Measurements from ENCODE around the gene UIMC1. TPM values are rescaled to one million over a fixed set of nuclear protein-coding genes. Genes with fewer than 3 reads are reported as not detected.

The UIMC1 gene
- total and polyA plus RNA-seq, 2 of the 4 experiments (the other 2 are of a cell fraction), result 19.5 to 27.6 TPM

DNA sequence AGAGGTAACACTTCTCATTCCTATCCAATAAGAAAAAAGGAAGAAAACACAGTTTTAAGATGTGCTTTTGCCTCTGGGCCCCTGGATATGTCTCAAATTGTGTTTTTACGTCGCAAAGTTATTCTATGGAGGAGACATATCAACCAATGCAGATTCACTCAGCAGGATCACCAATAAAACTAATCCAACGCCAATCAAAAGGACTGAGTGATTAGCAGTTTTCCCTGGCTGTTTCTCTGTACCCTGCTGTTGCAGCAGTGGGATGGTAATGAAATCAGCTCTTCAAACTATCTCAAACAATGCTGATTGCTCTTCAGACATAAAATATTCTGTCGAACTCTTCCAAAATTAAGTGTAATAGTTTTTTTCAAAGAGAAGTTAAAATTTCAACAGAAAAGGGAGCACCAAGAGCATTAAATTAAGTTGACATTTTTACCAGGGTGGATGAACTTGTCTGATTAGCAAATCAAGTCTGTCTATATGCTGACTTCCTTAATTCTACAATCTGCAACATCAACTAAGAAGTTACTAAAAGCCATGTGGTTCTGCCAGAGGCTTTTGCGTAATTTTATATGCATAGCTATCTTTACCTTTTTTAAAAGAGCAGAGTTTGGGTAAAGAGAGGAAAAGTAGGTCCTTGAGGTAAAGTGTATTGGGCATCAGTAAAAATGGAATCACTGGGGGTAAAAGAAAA lies 97.8 kb downstream of the UIMC1 start:
- ATAC-seq (ENCODE audit: low read depth) (no peak), DNase-seq (no peak)
- WGBS, 2 experiments (ENCODE audit: extremely low coverage in 2 of 2, insufficient read length in 1 of 2), result no CpG with 5 or more reads among the region's 5 CpGs
- H3K9ac ChIP-seq (ENCODE audit: low read depth, low read length), result no peak overlapping the region
- peaks cover 5% of the 10 kb centered on the region; the same call in 1 of the 2 replicates for H3K9me1 ChIP-seq (ENCODE audit: insufficient read depth, low read length)
- no peak overlapping the region for H4K8ac ChIP-seq (ENCODE audit: low read depth in 2 of 2, low read length in 2 of 2)
- H3K27ac ChIP-seq (ENCODE audit: insufficient read depth, low read length), result no peak overlapping the region
- no peak overlapping the region for H4K91ac ChIP-seq (ENCODE audit: insufficient read depth, low read depth, low read length)
- no peak overlapping the region for H2AK9ac ChIP-seq (replicated peaks; ENCODE audit: low read depth, low read length, poor library complexity)
- no peak overlapping the region for H3K56ac ChIP-seq (ENCODE audit: extremely low read depth, insufficient read depth, low read length)
- H2AK5ac ChIP-seq (ENCODE audit: low read depth, low read length), result no peak overlapping the region
- no peak overlapping the region for H3K4ac ChIP-seq (ENCODE audit: low read depth, low read length)
- H3K4me1 ChIP-seq (ENCODE audit: control insufficient read depth, insufficient read depth, low read length), result no peaks in the 10 kb centered on the region
- ChIA-PET POLR2A (ENCODE audit: unreplicated experiment) (no interaction called here), CTCF (no interaction called here)
- no peaks in the 10 kb centered on the region for H3K27me3 ChIP-seq (ENCODE audit: control insufficient read depth, insufficient read depth, low read length)
- no peaks in the 10 kb centered on the region; the same call in 1 of the 2 replicates for H4K20me1 ChIP-seq (ENCODE audit: insufficient read depth, low read length)
- H2BK20ac ChIP-seq (ENCODE audit: low read depth, low read length), result no peak overlapping the region
- no peak overlapping the region for H2BK5ac ChIP-seq (ENCODE audit: low read depth, low read length, poor library complexity, severe bottlenecking)
- no peak overlapping the region for H2AFZ ChIP-seq (replicated peaks; ENCODE audit: low read length, poor library complexity)
- in situ Hi-C loops (cut with MboI; ENCODE audit: low sequenced_read_pairs) (no loop called here), dilution Hi-C loops (cut with HindIII; ENCODE audit: low sequenced_read_pairs, unreplicated experiment) (no loop called here), intact Hi-C loops (cut with micrococcal nuclease) (no loop called here)
- no peak for TF ChIP-seq CEBPB (IDR thresholded peaks at IDR 0.05; ENCODE audit: low read depth, low read length)
- no peak for TF ChIP-seq MAFK (IDR thresholded peaks at IDR 0.05; ENCODE audit: low read depth, low read length)
- no peak for TF ChIP-seq MAZ (IDR thresholded peaks at IDR 0.05; ENCODE audit: borderline replicate concordance, low read depth, low read length)
- TF ChIP-seq FOS (IDR thresholded peaks at IDR 0.05; ENCODE audit: low read depth, low read length), result no peak
- no peaks in the 10 kb centered on the region for H3K9me3 ChIP-seq (ENCODE audit: control insufficient read depth, insufficient read depth, low read length)
- H3K4me2 ChIP-seq (ENCODE audit: low read depth, low read length), result no peak overlapping the region
- no peak overlapping the region for H3K23ac ChIP-seq (ENCODE audit: low read depth, low read length)
- no peak overlapping the region for H3K14ac ChIP-seq (replicated peaks; ENCODE audit: low read depth, low read length)
- no TSS peak for BruUV-seq (replicated peaks)
- H2BK15ac ChIP-seq (ENCODE audit: low read depth, low read length), result no peak overlapping the region
- no peak overlapping the region for H4K5ac ChIP-seq (ENCODE audit: low read depth, low read length)
- no peak overlapping the region for H3K4me3 ChIP-seq (ENCODE audit: insufficient read depth, low read depth, low read length)
- H3K36me3 ChIP-seq (ENCODE audit: control insufficient read depth, insufficient read depth, low read length), result peaks cover 33% of the 10 kb centered on the region
- H2BK120ac ChIP-seq (ENCODE audit: low read depth, low read length), result no peak overlapping the region
- no peak overlapping the region for H3K18ac ChIP-seq (ENCODE audit: low read depth, low read length)
- peaks cover 11 to 14% of the 10 kb centered on the region in 2 experiments for H3K79me1 ChIP-seq (ENCODE audit: low read depth in 1 of 2, low read length in 2 of 2)

Data from IMR-90 (cell line).